IPS DF 6.9 (cell line): ENCODE data around the gene INTS1.

ENCODE experiments used
- DNase-seq: peaks from one replicate; pipeline ENCODE4 v3.0.0-alpha.2; 2013; ENCODE audit warnings: low read depth, low spot score
- H3K27ac ChIP-seq: one replicate; pipeline ENCODE4 v1.5.1; 2013; ENCODE audit warnings: low read length, control low read depth
- H3K27me3 ChIP-seq: 2 replicates; pipeline ENCODE4 v1.6.1; 2013; ENCODE audit warnings: mild to moderate bottlenecking, low read length; ENCODE audit not compliant: control insufficient read depth, insufficient read depth
- H3K36me3 ChIP-seq: 2 replicates; pipeline ENCODE4 v1.6.1; 2013; ENCODE audit warnings: low read length; ENCODE audit not compliant: control insufficient read depth, insufficient read depth
- H3K4me1 ChIP-seq: 2 replicates; pipeline ENCODE4 v1.6.1; 2013; ENCODE audit warnings: low read length; ENCODE audit not compliant: control insufficient read depth, insufficient read depth
- H3K4me3 ChIP-seq: 2 replicates; pipeline ENCODE4 v1.5.1; 2013; ENCODE audit warnings: mild to moderate bottlenecking, low read length
- H3K9me3 ChIP-seq: 2 replicates; pipeline ENCODE4 v1.6.1; 2013; ENCODE audit warnings: low read length, inconsistent platforms; ENCODE audit not compliant: control insufficient read depth, insufficient read depth
- WGBS: extraction: QIAGEN DNeasy Blood & Tissue Kit; methylation state at CpG from one replicate; pipeline ENCODE4 v1.1.7; 2013; ENCODE audit warnings: mixed read lengths, missing lambda C conversion rate; ENCODE audit not compliant: insufficient read length, insufficient coverage; 5-methylcytosine and 5-hydroxymethylcytosine counted together

Gene INTS1

GRCh38 chr7:1486571-1486970 is 17.6 kb downstream of the INTS1 start:
- DNase-seq = no peak
- H3K27me3 ChIP-seq = no peaks in the 10 kb centered on the region
- H3K4me1 ChIP-seq = no peaks in the 10 kb centered on the region
- no peak overlapping the region for H3K27ac ChIP-seq
- no peaks in the 10 kb centered on the region for H3K9me3 ChIP-seq
- no CpG with 5 or more reads among the region's 23 CpGs for WGBS
- H3K4me3 ChIP-seq = no peak overlapping the region
- peaks cover 69% of the 10 kb centered on the region for H3K36me3 ChIP-seq

GRCh38 chr7:1485156-1485555 is 19.0 kb downstream of the INTS1 start:
- no CpG with 5 or more reads among the region's 19 CpGs for WGBS
- Histone ChIP-seq H3K9me3 (no peaks in the 10 kb centered on the region), H3K27me3 (no peaks in the 10 kb centered on the region), H3K4me3 (no peak overlapping the region), H3K27ac (no peak overlapping the region), H3K4me1 (no peaks in the 10 kb centered on the region), H3K36me3 (peaks cover 62% of the 10 kb centered on the region)
- DNase-seq = no peak

- no CpG with 5 or more reads among the region's 12 CpGs for WGBS
- Histone ChIP-seq H3K9me3 (no peaks in the 10 kb centered on the region), H3K27me3 (no peaks in the 10 kb centered on the region), H3K27ac (no peak overlapping the region), H3K4me1 (no peaks in the 10 kb centered on the region), H3K36me3 (peaks cover 63% of the 10 kb centered on the region), H3K4me3 (no peak overlapping the region)
- DNase-seq = no peak
Measured at GRCh38 chr7:1484569-1484968, 19.6 kb downstream of the INTS1 start.

- H3K36me3 ChIP-seq = peaks cover 61% of the 10 kb centered on the region
- no CpG with 5 or more reads among the region's 65 CpGs for WGBS
- no peak for DNase-seq
Measured at GRCh38 chr7:1483536-1484505, 20.4 kb downstream of the INTS1 start.

GRCh38 chr7:1483079-1483478 is 21.1 kb downstream of the INTS1 start:
- Histone ChIP-seq H3K27ac (no peak overlapping the region), H3K27me3 (no peaks in the 10 kb centered on the region), H3K9me3 (no peaks in the 10 kb centered on the region), H3K4me1 (no peaks in the 10 kb centered on the region), H3K36me3 (peaks cover 61% of the 10 kb centered on the region), H3K4me3 (no peak overlapping the region)
- DNase-seq = no peak
- WGBS = no CpG with 5 or more reads among the region's 22 CpGs

More at GRCh38 chr7:1483536-1484505, 20.4 kb downstream of the INTS1 start:
- Histone ChIP-seq H3K9me3 (no peaks in the 10 kb centered on the region), H3K27me3 (no peaks in the 10 kb centered on the region), H3K4me1 (no peaks in the 10 kb centered on the region), H3K4me3 (no peak overlapping the region), H3K27ac (no peak overlapping the region)

- no peak overlapping the region for H3K27ac ChIP-seq
- WGBS = no CpG with 5 or more reads among the region's 20 CpGs
- no peaks in the 10 kb centered on the region for H3K9me3 ChIP-seq
- DNase-seq = no peak
- no peaks in the 10 kb centered on the region for H3K4me1 ChIP-seq
- no peaks in the 10 kb centered on the region for H3K27me3 ChIP-seq
- H3K4me3 ChIP-seq = no peak overlapping the region
- H3K36me3 ChIP-seq = peaks cover 59% of the 10 kb centered on the region
Measured at GRCh38 chr7:1481300-1481699, 22.9 kb downstream of the INTS1 start.

GRCh38 chr7:1480670-1481069 is 23.5 kb downstream of the INTS1 start:
- no peak overlapping the region for H3K4me3 ChIP-seq
- H3K4me1 ChIP-seq = no peaks in the 10 kb centered on the region
- no peaks in the 10 kb centered on the region for H3K9me3 ChIP-seq
- no peak overlapping the region for H3K27ac ChIP-seq
- WGBS = no CpG with 5 or more reads among the region's 12 CpGs
- DNase-seq = no peak
- no peaks in the 10 kb centered on the region for H3K27me3 ChIP-seq
- peaks cover 64% of the 10 kb centered on the region for H3K36me3 ChIP-seq

GRCh38 chr7:1479287-1479686 is 24.9 kb downstream of the INTS1 start:
- H3K27me3 ChIP-seq = no peaks in the 10 kb centered on the region
- H3K27ac ChIP-seq = no peak overlapping the region
- WGBS = no CpG with 5 or more reads among the region's 24 CpGs
- no peaks in the 10 kb centered on the region for H3K9me3 ChIP-seq
- H3K4me3 ChIP-seq = no peak overlapping the region
- no peak for DNase-seq
- H3K4me1 ChIP-seq = no peaks in the 10 kb centered on the region
- peaks cover 63% of the 10 kb centered on the region for H3K36me3 ChIP-seq

GRCh38 chr7:1478480-1478879 is 25.7 kb downstream of the INTS1 start:
- no CpG with 5 or more reads among the region's 19 CpGs for WGBS
- H3K36me3 ChIP-seq = peaks cover 60% of the 10 kb centered on the region
- H3K4me3 ChIP-seq = no peak overlapping the region

GRCh38 chr7:1476859-1477258 is 27.3 kb downstream of the INTS1 start:
- no peaks in the 10 kb centered on the region for H3K27me3 ChIP-seq
- H3K9me3 ChIP-seq = no peaks in the 10 kb centered on the region
- no CpG with 5 or more reads among the region's 15 CpGs for WGBS
- no peak for DNase-seq
- no peak overlapping the region for H3K4me3 ChIP-seq
- H3K4me1 ChIP-seq = no peaks in the 10 kb centered on the region
- H3K36me3 ChIP-seq = peaks cover 65% of the 10 kb centered on the region
- no peak overlapping the region for H3K27ac ChIP-seq

More at GRCh38 chr7:1478480-1478879, 25.7 kb downstream of the INTS1 start:
- Histone ChIP-seq H3K9me3 (no peaks in the 10 kb centered on the region), H3K27ac (no peak overlapping the region), H3K4me1 (no peaks in the 10 kb centered on the region), H3K27me3 (no peaks in the 10 kb centered on the region)
- no peak for DNase-seq

GRCh38 chr7:1475991-1476390 is 28.2 kb downstream of the INTS1 start:
- Histone ChIP-seq H3K4me1 (no peaks in the 10 kb centered on the region), H3K27ac (no peak overlapping the region), H3K9me3 (no peaks in the 10 kb centered on the region), H3K4me3 (no peak overlapping the region), H3K36me3 (peaks cover 69% of the 10 kb centered on the region), H3K27me3 (no peaks in the 10 kb centered on the region)
- no peak for DNase-seq
- WGBS = no CpG with 5 or more reads among the region's 22 CpGs
